HAP-1 (cell line): ENCODE measurements around the gene KATNB1.
"Not testable (repeated sequence)": the region's sequence is repeated elsewhere in the genome, so short reads cannot be mapped to it uniquely, and the experiment has no call there.

Source experiments
- DNase-seq, 2 experiments: peaks; one replicate each; pipeline ENCODE4 v3.0.0-alpha.2; 2016 to 2020; ENCODE audit warnings: low spot score in 2 of 2
- H3K27me3 ChIP-seq: fragments of 250-450 bp; sonication (Bioruptor Pico); 2 replicates; pipeline ENCODE4 v1.5.1; 2020; ENCODE audit warnings: low read depth, mild to moderate bottlenecking, moderate library complexity
- H3K36me3 ChIP-seq: fragments of 250-450 bp; sonication (Bioruptor Pico); replicated peaks from 2 replicates; pipeline ENCODE4 v1.5.1; 2020; ENCODE audit warnings: mild to moderate bottlenecking
- H3K4me1 ChIP-seq: fragments of 250-450 bp; sonication (Bioruptor Pico); 2 replicates; pipeline ENCODE4 v1.5.1; 2020; ENCODE audit warnings: mild to moderate bottlenecking
- H3K4me3 ChIP-seq: fragments of 250-450 bp; sonication (Bioruptor Pico); 2 replicates; pipeline ENCODE4 v1.5.1; 2020; ENCODE audit warnings: mild to moderate bottlenecking, moderate library complexity
- H3K9me3 ChIP-seq: fragments of 250-450 bp; sonication (Bioruptor Pico); 2 replicates; pipeline ENCODE4 v1.5.1; 2020; ENCODE audit warnings: mild to moderate bottlenecking, moderate library complexity
- in situ Hi-C: fragments of 300-500 bp; cut with MboI; formaldehyde crosslinking; loops from 3 replicates; pipeline ENCODE4 v1.14.3; 2020; ENCODE audit warnings: low sequenced_read_pairs, inconsistent platforms, mixed read lengths

KATNB1 gene

GRCh38 chr16:57738844-57739243 lies 3.3 kb downstream of the KATNB1 start:
- Histone ChIP-seq H3K36me3 (peaks cover 25% of the 10 kb centered on the region), H3K4me1 (peaks cover 12% of the 10 kb centered on the region), H3K9me3 (peaks cover 2% of the 10 kb centered on the region), H3K4me3 (no peak overlapping the region), H3K27me3 (no peaks in the 10 kb centered on the region)
- DNase-seq, result no peak
- in situ Hi-C loops, result no loop called here

GRCh38 chr16:57739756-57740422 lies 4.3 kb downstream of the KATNB1 start:
- no peak for DNase-seq
- Histone ChIP-seq H3K4me1 (peaks cover 9% of the 10 kb centered on the region), H3K27me3 (no peaks in the 10 kb centered on the region), H3K4me3 (no peak overlapping the region), H3K36me3 (peaks cover 25% of the 10 kb centered on the region), H3K9me3 (no peaks in the 10 kb centered on the region)
- in situ Hi-C loops, result no loop called here

DNA sequence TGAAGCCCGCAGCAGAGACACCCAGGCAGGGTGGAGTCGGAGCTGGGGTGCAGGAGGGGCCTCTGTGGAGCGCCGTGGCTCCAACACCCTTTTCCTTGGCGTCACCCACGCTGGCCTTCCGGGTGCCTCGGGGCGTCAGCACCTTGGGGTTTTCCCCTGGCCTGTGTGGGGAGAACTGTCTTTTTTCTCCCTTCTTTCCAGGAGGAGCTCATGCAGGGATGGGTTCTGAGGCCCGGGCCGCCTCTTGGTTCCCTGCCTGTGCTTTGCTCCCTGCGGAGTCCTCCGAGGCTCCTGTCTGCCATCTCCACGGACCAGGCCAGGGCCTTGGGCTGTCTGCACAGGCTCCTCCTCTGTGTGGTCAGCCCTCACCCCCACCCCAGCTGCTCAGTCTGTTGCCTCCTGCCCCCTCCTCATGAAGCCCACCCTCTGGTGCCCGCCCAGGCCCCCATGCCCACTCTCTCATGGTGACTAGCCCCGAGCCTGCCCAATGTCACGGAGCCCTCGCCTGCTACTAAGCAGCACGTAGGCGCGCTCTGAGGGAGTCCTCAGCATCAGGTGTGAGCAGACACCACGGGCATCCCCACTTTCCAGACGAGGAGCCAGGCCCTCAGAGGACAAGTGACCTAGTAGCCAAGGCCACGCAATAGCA lies 5.0 kb downstream of the KATNB1 start:
- peaks cover 25% of the 10 kb centered on the region for H3K36me3 ChIP-seq
- in situ Hi-C loops, result no loop called here

DNA sequence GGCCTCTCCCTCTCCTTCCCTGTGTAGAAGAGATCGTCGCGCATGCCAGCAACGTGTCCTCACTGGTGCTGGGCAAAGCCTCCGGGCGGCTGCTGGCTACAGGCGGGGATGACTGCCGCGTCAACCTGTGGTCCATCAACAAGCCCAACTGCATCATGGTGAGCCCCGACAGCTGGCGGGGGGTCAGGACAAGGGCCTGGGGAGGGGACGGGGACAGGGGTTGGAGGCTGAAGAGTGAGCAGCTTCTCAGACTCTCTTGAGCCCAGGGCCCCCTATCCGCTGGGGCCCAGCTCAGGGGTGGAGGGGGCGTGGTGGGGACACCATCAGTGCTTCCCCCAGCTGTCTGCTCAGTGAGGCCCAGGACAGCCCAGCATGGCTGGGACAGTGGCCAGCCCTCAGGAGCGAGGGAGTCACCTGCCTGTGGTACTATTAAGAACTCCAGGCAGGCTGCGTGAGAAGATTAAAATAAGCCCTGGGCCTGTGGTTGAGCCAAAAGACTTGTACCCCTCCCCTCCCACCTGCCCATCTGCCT lies 6.2 kb downstream of the KATNB1 start:
- peaks cover 25% of the 10 kb centered on the region for H3K36me3 ChIP-seq
- H3K4me3 ChIP-seq, result no peak overlapping the region
- H3K27me3 ChIP-seq, result no peaks in the 10 kb centered on the region
- no peaks in the 10 kb centered on the region for H3K9me3 ChIP-seq
- in situ Hi-C loops, result no loop called here
- no peak for DNase-seq
- peaks cover 3% of the 10 kb centered on the region for H3K4me1 ChIP-seq

More for the DNA sequence above, 5.0 kb downstream of the KATNB1 start:
- Histone ChIP-seq H3K4me1 (peaks cover 9% of the 10 kb centered on the region), H3K4me3 (no peak overlapping the region), H3K9me3 (no peaks in the 10 kb centered on the region), H3K27me3 (no peaks in the 10 kb centered on the region)
- no peak for DNase-seq

DNA sequence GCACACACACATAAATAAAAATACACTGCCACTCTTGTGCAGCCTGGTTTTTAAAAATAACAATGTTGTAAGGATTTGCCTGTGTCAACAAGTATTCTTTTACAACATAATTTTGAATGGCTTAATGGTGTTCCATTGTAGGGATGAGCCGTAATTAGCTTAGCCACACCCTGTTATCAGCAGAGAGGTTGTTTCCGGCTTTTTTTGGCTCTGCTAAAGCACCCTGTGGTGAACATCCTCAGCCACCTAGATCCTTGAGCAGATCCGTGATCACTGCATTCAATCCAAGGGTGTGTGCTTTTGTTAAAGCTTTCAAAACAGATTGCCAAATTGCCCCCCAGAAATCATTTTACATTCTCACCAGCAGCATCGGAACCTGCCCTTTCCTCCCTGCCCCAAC lies 7.0 kb downstream of the KATNB1 start:
- Histone ChIP-seq H3K27me3 (no peaks in the 10 kb centered on the region), H3K4me3 (no peak overlapping the region), H3K9me3 (no peaks in the 10 kb centered on the region), H3K4me1 (no peaks in the 10 kb centered on the region; the same call in 1 of the 2 replicates), H3K36me3 (peaks cover 17% of the 10 kb centered on the region)
- in situ Hi-C loops, result no loop called here
- no peak for DNase-seq

DNA sequence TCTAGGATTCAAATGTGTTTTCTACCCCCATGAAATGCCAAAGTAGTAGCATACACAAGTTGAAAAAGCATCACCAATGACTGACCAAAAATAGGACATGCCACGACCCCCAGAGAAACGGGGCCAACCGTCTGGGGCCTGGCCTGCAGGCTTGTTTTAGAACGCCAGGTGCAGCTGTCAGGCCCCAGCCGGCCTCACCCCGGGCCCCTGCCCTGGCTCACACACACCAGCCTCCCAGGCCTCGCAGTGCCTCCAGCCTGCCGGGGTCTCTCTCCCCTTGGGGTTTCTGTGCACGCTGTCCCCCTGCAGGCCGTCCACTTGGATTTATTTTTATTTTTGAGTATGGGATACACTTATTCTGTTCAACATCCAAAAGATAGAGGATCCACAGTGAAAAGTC lies 7.9 kb downstream of the KATNB1 start:
- no peaks in the 10 kb centered on the region for H3K4me1 ChIP-seq
- H3K36me3 ChIP-seq, result peaks cover 8% of the 10 kb centered on the region
- no peaks in the 10 kb centered on the region for H3K9me3 ChIP-seq
- no peak overlapping the region for H3K4me3 ChIP-seq
- in situ Hi-C loops, result no loop called here
- no peaks in the 10 kb centered on the region for H3K27me3 ChIP-seq
- no peak for DNase-seq

- no peak for DNase-seq
- no peaks in the 10 kb centered on the region for H3K9me3 ChIP-seq
- H3K4me3 ChIP-seq, result no peak overlapping the region
- in situ Hi-C loops, result no loop called here
- H3K36me3 ChIP-seq, result peaks cover 5% of the 10 kb centered on the region
- H3K4me1 ChIP-seq, result no peaks in the 10 kb centered on the region
- H3K27me3 ChIP-seq, result no peaks in the 10 kb centered on the region
These were observed 8.5 kb downstream of the KATNB1 start for GRCh38 chr16:57743886-57744641.

GRCh38 chr16:57744642-57744903 lies 9.0 kb downstream of the KATNB1 start:
- in situ Hi-C loops, result no loop called here
- Histone ChIP-seq H3K4me3 (no peak overlapping the region), H3K27me3 (no peaks in the 10 kb centered on the region), H3K9me3 (no peaks in the 10 kb centered on the region), H3K36me3 (peaks cover 4% of the 10 kb centered on the region), H3K4me1 (no peaks in the 10 kb centered on the region)
- no peak for DNase-seq

- H3K4me1 ChIP-seq, result no peaks in the 10 kb centered on the region
- peaks cover 4% of the 10 kb centered on the region for H3K36me3 ChIP-seq
- no peaks in the 10 kb centered on the region for H3K9me3 ChIP-seq
- H3K27me3 ChIP-seq, result no peaks in the 10 kb centered on the region
- in situ Hi-C loops, result no loop called here
- H3K4me3 ChIP-seq, result no peak overlapping the region
- DNase-seq, result no peak
These were observed 10.2 kb downstream of the KATNB1 start for GRCh38 chr16:57745768-57746167.

DNA sequence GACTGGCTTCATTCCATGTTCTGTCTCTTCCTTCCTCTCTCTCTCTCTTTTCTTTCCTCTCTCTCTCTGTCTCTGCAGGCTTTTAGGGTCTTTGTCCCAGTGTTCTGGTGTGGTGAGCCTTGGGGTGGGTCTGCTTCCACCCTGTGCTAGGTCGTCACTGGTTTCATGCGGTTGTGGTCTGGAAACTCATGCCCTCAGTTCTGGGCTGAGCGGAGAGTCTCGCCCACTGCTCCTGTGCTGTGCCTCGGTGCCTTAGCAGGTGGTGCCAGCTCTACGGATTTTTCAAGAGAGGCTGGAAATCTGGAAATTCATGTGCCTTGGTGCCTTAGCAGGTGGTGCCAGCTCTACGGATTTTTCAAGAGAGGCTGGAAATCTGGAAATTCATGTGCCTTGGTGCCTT lies 10.7 kb downstream of the KATNB1 start:
- in situ Hi-C loops, DNase-seq, H3K9me3 ChIP-seq, H3K4me1 ChIP-seq, H3K27me3 ChIP-seq, H3K36me3 ChIP-seq, H3K4me3 ChIP-seq: not testable (repeated sequence)

- no peaks in the 10 kb centered on the region; the same call in none of the 2 replicates for H3K36me3 ChIP-seq
These were observed 11.5 kb downstream of the KATNB1 start for GRCh38 chr16:57747091-57747490.

DNA sequence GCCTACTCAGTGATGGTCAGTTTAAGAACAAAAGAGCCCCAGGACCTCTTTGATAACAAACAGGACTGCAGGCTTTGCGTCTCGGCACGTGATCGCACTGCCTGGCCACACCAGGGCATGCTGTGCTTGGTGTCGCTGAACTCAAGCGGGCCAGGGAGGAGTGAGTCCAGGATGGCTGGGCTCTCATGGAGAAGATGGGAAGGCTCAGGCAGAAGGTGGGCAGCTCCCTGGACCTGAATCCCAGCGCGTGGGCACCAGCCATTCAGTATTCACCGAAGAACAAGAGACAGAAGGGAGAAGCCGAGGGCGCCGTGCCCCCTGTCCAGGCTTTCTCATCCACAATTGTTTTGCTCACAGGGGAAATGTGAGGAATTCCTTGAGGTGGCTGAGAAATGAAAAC lies 11.9 kb downstream of the KATNB1 start:
- in situ Hi-C loops, result no loop called here
- Histone ChIP-seq H3K36me3 (no peaks in the 10 kb centered on the region; the same call in none of the 2 replicates), H3K9me3 (no peaks in the 10 kb centered on the region), H3K4me3 (no peak overlapping the region), H3K27me3 (no peaks in the 10 kb centered on the region), H3K4me1 (no peaks in the 10 kb centered on the region)
- DNase-seq, result no peak

More at GRCh38 chr16:57747091-57747490, 11.5 kb downstream of the KATNB1 start:
- in situ Hi-C loops, result no loop called here
- H3K4me1 ChIP-seq, result no peaks in the 10 kb centered on the region
- no peaks in the 10 kb centered on the region for H3K9me3 ChIP-seq
- no peak for DNase-seq
- no peaks in the 10 kb centered on the region for H3K27me3 ChIP-seq
- H3K4me3 ChIP-seq, result no peak overlapping the region

DNA sequence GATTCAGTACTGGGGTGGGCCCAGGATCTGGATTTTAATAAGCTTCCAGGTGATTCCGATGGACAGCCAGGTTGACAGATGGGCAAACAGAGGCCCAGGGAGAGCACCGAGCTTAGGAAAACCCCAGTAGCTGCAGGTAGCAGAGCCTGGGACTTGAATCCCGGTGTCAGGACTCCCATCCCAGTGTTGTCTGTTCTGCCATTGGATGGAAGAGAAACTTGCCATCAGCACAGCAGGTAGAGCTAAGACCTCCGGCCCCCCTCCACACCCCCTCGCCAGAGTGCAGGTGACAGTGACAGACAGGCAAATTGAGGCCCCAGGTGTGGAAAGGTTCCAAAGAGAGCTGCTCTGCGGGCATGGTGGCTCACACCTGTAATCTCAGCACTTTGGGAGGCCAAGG lies 12.4 kb downstream of the KATNB1 start:
- Histone ChIP-seq H3K4me3 (no peak overlapping the region), H3K36me3 (no peaks in the 10 kb centered on the region; the same call in none of the 2 replicates), H3K27me3 (no peaks in the 10 kb centered on the region), H3K4me1 (no peaks in the 10 kb centered on the region), H3K9me3 (no peaks in the 10 kb centered on the region)
- in situ Hi-C loops, result no loop called here
- DNase-seq, result no peak

DNA sequence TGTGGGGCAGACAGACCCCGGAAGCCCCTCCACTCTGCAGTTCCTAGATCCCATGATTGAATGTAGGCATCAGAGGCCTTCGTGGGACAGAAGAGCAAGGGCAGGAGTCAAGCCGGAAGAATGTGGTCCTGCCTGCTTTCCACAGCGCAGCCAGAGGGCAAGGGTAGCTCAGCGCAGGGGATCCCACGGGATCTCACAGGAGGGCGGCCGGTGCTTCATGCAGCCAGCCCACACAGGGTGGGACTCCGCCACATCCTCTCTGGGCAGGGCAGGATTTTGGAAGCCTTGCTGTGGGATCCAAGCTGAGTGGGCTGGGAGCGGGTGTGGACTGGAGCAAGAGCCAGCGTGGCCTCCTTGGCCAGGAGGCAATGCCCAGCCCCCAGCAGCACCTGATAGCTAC lies 13.0 kb downstream of the KATNB1 start:
- Histone ChIP-seq H3K4me1 (no peaks in the 10 kb centered on the region), H3K36me3 (peaks cover 3% of the 10 kb centered on the region), H3K27me3 (no peaks in the 10 kb centered on the region), H3K4me3 (no peak overlapping the region), H3K9me3 (no peaks in the 10 kb centered on the region)
- no peak for DNase-seq
- in situ Hi-C loops, result no loop called here
